Measurements from ENCODE around the gene CYTH2. TPM values are rescaled to one million over a fixed set of nuclear protein-coding genes. Genes with fewer than 3 reads are reported as not detected.

The CYTH2 gene
- polyA plus RNA-seq, 2 of the 4 experiments (the other 2 are of a cell fraction) = 33.4 to 50.5 TPM

- TF ChIP-seq MAX (IDR thresholded peaks at IDR 0.05) (no peak), PHF8 (IDR thresholded peaks at IDR 0.05; ENCODE audit: borderline replicate concordance, low read depth) (no peak)
- Histone ChIP-seq H3K4me3 (no peak overlapping the region), H3K27ac (no peak overlapping the region), H3K4me1 (peaks cover 9% of the 10 kb centered on the region), H3K4me2 (no peak overlapping the region), H3K9me3 (no peaks in the 10 kb centered on the region)
- POLR2A ChIA-PET = no interaction called here
- 97% methylated on average over 62 of the region's 62 CpGs for WGBS (ENCODE audit: missing lambda C conversion rate)
- ATAC-seq (peak; percentile 49 to 68), DNase-seq (ENCODE audit: low read depth in 1 of 2, low spot score in 1 of 2) (peak in 1 of 2 experiments; percentile 72), FAIRE-seq (no peak)
- CTCF ChIA-PET = interaction anchor here (0.7 to 3.2 kb wide), 3 partner anchors 11 to 44 kb away, joined by 3 to 23 read pairs (median 3); partner anchors contain the start of gene GRWD1
Measured at GRCh38 chr19:48461982-48462655, 7.0 kb upstream of the CYTH2 start.

- no peak overlapping the region for H3K4me2 ChIP-seq
- DNase-seq (ENCODE audit: low read depth in 1 of 2, low spot score in 1 of 2) (no peak), ATAC-seq (no peak), FAIRE-seq (peak; percentile 39)
- POLR2A ChIA-PET = no interaction called here
- no peak overlapping the region for H3K27ac ChIP-seq
- no peak overlapping the region for H3K4me3 ChIP-seq
- 91% methylated on average over 1 of the region's 1 CpG for WGBS (ENCODE audit: missing lambda C conversion rate)
- peaks cover 20% of the 10 kb centered on the region for H3K4me1 ChIP-seq
- no peaks in the 10 kb centered on the region for H3K9me3 ChIP-seq
- CTCF ChIA-PET = no interaction called here
- no peak for TF ChIP-seq RARB (CRISPR knock-in tag; IDR thresholded peaks at IDR 0.05)
- TF ChIP-seq NPAS2 (CRISPR knock-in tag; IDR thresholded peaks at IDR 0.05; ENCODE audit: borderline replicate concordance) = no peak
Measured at GRCh38 chr19:48465215-48465614, 4.0 kb upstream of the CYTH2 start.

- H3K27ac ChIP-seq = no peak overlapping the region; a peak in 1 of 6 replicates
Measured at GRCh38 chr19:48466561-48467325, 2.4 kb upstream of the CYTH2 start.

GRCh38 chr19:48468772-48469288, 339 bp upstream of the CYTH2 start:
- peak overlapping the region; percentile 76 for H3K4me2 ChIP-seq
- ChIA-PET CTCF (no interaction called here), POLR2A (interaction anchor here (0.5 to 1.8 kb wide), 2 partner anchors 17 to 23 kb away, joined by 3 to 4 read pairs; no protein-coding TSS in a partner anchor)
- no peaks in the 10 kb centered on the region for H3K9me3 ChIP-seq
- TF ChIP-seq MAFK (IDR thresholded peaks at IDR 0.05; ENCODE audit: partially characterized antibody) (no peak), RFX5 (IDR thresholded peaks at IDR 0.05) (peak; percentile 63; the same call in 1 of the 2 replicates), BCL3 (IDR thresholded peaks at IDR 0.05) (no peak), RCOR1 (IDR thresholded peaks at IDR 0.05; ENCODE audit: low read depth, low read length) (no peak), RARB (CRISPR knock-in tag; IDR thresholded peaks at IDR 0.05) (no peak), POLR2A (IDR thresholded peaks at IDR 0.05; ENCODE audit: low read length) (peak; percentile 36), REST (IDR thresholded peaks at IDR 0.05) (0 out of 2 replicates have a peak, but pooled peaks have one; percentile 1), USF2 (IDR thresholded peaks at IDR 0.05) (peak; percentile 40; the same call in 1 of the 2 replicates), ZC3H11A (IDR thresholded peaks at IDR 0.05) (no peak), MAX (IDR thresholded peaks at IDR 0.05) (peak; percentile 55; the same call in 1 of the 2 replicates), SMC3 (IDR thresholded peaks at IDR 0.05) (no peak), PBX3 (IDR thresholded peaks at IDR 0.05) (peak; percentile 100), HDAC2 (IDR thresholded peaks at IDR 0.05) (no peak), GATA3 (IDR thresholded peaks at IDR 0.05; ENCODE audit: borderline replicate concordance) (no peak)
- H3K4me1 ChIP-seq = peaks cover 24% of the 10 kb centered on the region
- DNase-seq (ENCODE audit: low read depth in 1 of 2, low spot score in 1 of 2) = peak; percentile 98 to 100
- peak; percentile 100 for FAIRE-seq
- H3K4me3 ChIP-seq = peak overlapping the region; percentile 82
- H3K27ac ChIP-seq = peak overlapping the region; percentile 94 to 96
- WGBS (ENCODE audit: missing lambda C conversion rate) = 2% methylated on average over 36 of the region's 36 CpGs
- peak; percentile 87 to 95 for ATAC-seq

More at GRCh38 chr19:48466561-48467325, 2.4 kb upstream of the CYTH2 start:
- DNase-seq (ENCODE audit: low read depth in 1 of 2, low spot score in 1 of 2) (no peak), FAIRE-seq (peak; percentile 13), ATAC-seq (no peak)
- Histone ChIP-seq H3K9me3 (no peaks in the 10 kb centered on the region), H3K4me1 (peaks cover 24% of the 10 kb centered on the region), H3K4me2 (no peak overlapping the region), H3K4me3 (no peak overlapping the region)
- CTCF ChIA-PET = interaction anchor here (0.7 to 2.7 kb wide), 9 partner anchors 9 to 144 kb away, joined by 3 to 13 read pairs (median 4); partner anchors contain the start of genes GRWD1 and KDELR1
- 63% methylated on average over 16 of the region's 16 CpGs for WGBS (ENCODE audit: missing lambda C conversion rate)
- POLR2A ChIA-PET = interaction anchor here (0.6 to 1.0 kb wide), 5 partner anchors 13 to 68 kb away, joined by 3 to 5 read pairs (median 3); no protein-coding TSS in a partner anchor
- TF ChIP-seq ZC3H11A (IDR thresholded peaks at IDR 0.05) = no peak
- TF ChIP-seq POLR2AphosphoS2 (conservative IDR thresholded peaks at IDR 0.05; ENCODE audit: low read length) = peak; percentile 69; the same call in 1 of the 2 replicates

Measured in A549 (cell line).